ENCODE results near the gene FRYL. TPM values are rescaled to one million over a fixed set of nuclear protein-coding genes. Genes with fewer than 3 reads are reported as not detected.

The FRYL gene
- total RNA-seq, 4 donors from 2014 or later, result 43.2 to 92.5 (median 62.1) TPM

- no peak for TF ChIP-seq CTCF (IDR thresholded peaks at IDR 0.05)
- no peak for TF ChIP-seq POLR2A (IDR thresholded peaks at IDR 0.05)
- peak; percentile 13 for TF ChIP-seq POLR2AphosphoS5 (IDR thresholded peaks at IDR 0.05)
Observed at GRCh38 chr4:48778431-48779094, 1.5 kb downstream of the FRYL start.

GRCh38 chr4:48777739-48778138 lies 2.3 kb downstream of the FRYL start:
- Histone ChIP-seq H3K9me3 (no peaks in the 10 kb centered on the region), H3K27ac (peak overlapping the region in 3 of 4 donors; percentile 22 to 98 (median 98)), H3K36me3 (no peaks in the 10 kb centered on the region), H3K4me3 (peak overlapping the region; percentile 15 to 77), H3K4me1 (peaks cover 7 to 66% (median 25%) of the 10 kb centered on the region in 3 donors), H3K27me3 (no peaks in the 10 kb centered on the region)
- WGBS, 2 donors (ENCODE audit: low coverage in 1 of 2), result 27 to 57% methylated on average over 9 to 10 of the region's 10 CpGs
- no peak for TF ChIP-seq CTCF (IDR thresholded peaks at IDR 0.05)
- TF ChIP-seq POLR2AphosphoS5 (IDR thresholded peaks at IDR 0.05), result no peak
- TF ChIP-seq POLR2A (IDR thresholded peaks at IDR 0.05), result no peak
- no peak for TF ChIP-seq EP300 (IDR thresholded peaks at IDR 0.05)
- no peak for ATAC-seq

More at GRCh38 chr4:48778431-48779094, 1.5 kb downstream of the FRYL start:
- Histone ChIP-seq H3K27me3 (no peaks in the 10 kb centered on the region), H3K27ac (peak overlapping the region; percentile 86 to 98 (median 98)), H3K36me3 (no peaks in the 10 kb centered on the region), H3K9me3 (no peaks in the 10 kb centered on the region), H3K4me1 (peaks cover 5 to 58% (median 25%) of the 10 kb centered on the region in 3 donors), H3K4me3 (peak overlapping the region; percentile 67 to 77)
- ATAC-seq, result no peak
- 0 to 1% methylated on average over 7 to 8 of the region's 8 CpGs for WGBS, 2 donors (ENCODE audit: low coverage in 1 of 2)

GRCh38 chr4:48774760-48775710 lies 5.0 kb downstream of the FRYL start:
- no peaks in the 10 kb centered on the region for H3K27me3 ChIP-seq
- WGBS, 2 donors (ENCODE audit: low coverage in 1 of 2), result 84 to 89% methylated on average over 10 to 16 of the region's 16 CpGs
- TF ChIP-seq EP300 (IDR thresholded peaks at IDR 0.05) (no peak), CTCF (IDR thresholded peaks at IDR 0.05) (no peak)
- H3K4me1 ChIP-seq, result peaks cover 8 to 74% (median 19%) of the 10 kb centered on the region in 3 donors
- H3K9me3 ChIP-seq, result no peaks in the 10 kb centered on the region
- no peaks in the 10 kb centered on the region for H3K36me3 ChIP-seq
- H3K27ac ChIP-seq, result peak overlapping the region in 2 of 4 donors; percentile 16 to 20
- ATAC-seq, result no peak
- H3K4me3 ChIP-seq, result no peak overlapping the region

GRCh38 chr4:48772556-48772955 lies 7.5 kb downstream of the FRYL start:
- Histone ChIP-seq H3K27me3 (no peaks in the 10 kb centered on the region), H3K9me3 (no peaks in the 10 kb centered on the region), H3K36me3 (no peaks in the 10 kb centered on the region), H3K27ac (no peak overlapping the region), H3K4me3 (no peak overlapping the region), H3K4me1 (peaks cover 8 to 80% (median 16%) of the 10 kb centered on the region in 3 donors)
- TF ChIP-seq CTCF (IDR thresholded peaks at IDR 0.05) (no peak), POLR2AphosphoS5 (IDR thresholded peaks at IDR 0.05) (no peak), EP300 (IDR thresholded peaks at IDR 0.05) (no peak), POLR2A (IDR thresholded peaks at IDR 0.05) (no peak)
- no peak for ATAC-seq
- 30 to 66% methylated on average over 3 of the region's 3 CpGs for WGBS, 2 donors (ENCODE audit: low coverage in 1 of 2)
